ENCODE data around the gene ITGB2.

Gene ITGB2

DNA sequence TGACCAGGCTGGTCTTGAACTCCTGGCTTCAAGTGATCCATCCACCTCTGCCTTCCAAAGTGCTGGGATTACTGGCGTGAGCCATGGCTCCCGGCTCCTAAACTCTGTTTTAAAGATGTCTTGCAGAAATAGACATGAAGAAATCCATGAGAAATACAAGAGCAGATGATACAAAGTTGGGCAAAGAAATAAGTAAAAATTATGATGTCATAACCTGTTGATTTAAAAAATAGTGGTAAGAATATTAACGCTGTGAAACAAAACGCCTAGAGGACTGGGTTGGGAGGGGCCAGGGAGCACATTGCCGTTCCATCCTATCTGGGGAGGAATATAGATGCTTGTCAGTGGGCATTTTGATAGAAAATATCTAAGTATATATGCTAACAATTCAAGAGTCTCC is 1.2 kb upstream of the ITGB2 start:
- H3K4me3 ChIP-seq (ENCODE audit: low read length) = no peak overlapping the region
- DNase-seq (ENCODE audit: low read depth) = no peak
- TF ChIP-seq, protein P1, sequence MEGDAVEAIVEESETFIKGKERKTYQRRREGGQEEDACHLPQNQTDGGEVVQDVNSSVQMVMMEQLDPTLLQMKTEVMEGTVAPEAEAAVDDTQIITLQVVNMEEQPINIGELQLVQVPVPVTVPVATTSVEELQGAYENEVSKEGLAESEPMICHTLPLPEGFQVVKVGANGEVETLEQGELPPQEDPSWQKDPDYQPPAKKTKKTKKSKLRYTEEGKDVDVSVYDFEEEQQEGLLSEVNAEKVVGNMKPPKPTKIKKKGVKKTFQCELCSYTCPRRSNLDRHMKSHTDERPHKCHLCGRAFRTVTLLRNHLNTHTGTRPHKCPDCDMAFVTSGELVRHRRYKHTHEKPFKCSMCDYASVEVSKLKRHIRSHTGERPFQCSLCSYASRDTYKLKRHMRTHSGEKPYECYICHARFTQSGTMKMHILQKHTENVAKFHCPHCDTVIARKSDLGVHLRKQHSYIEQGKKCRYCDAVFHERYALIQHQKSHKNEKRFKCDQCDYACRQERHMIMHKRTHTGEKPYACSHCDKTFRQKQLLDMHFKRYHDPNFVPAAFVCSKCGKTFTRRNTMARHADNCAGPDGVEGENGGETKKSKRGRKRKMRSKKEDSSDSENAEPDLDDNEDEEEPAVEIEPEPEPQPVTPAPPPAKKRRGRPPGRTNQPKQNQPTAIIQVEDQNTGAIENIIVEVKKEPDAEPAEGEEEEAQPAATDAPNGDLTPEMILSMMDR (conservative IDR thresholded peaks at IDR 0.05; ENCODE audit: low read depth, low read length) = no peak

DNA sequence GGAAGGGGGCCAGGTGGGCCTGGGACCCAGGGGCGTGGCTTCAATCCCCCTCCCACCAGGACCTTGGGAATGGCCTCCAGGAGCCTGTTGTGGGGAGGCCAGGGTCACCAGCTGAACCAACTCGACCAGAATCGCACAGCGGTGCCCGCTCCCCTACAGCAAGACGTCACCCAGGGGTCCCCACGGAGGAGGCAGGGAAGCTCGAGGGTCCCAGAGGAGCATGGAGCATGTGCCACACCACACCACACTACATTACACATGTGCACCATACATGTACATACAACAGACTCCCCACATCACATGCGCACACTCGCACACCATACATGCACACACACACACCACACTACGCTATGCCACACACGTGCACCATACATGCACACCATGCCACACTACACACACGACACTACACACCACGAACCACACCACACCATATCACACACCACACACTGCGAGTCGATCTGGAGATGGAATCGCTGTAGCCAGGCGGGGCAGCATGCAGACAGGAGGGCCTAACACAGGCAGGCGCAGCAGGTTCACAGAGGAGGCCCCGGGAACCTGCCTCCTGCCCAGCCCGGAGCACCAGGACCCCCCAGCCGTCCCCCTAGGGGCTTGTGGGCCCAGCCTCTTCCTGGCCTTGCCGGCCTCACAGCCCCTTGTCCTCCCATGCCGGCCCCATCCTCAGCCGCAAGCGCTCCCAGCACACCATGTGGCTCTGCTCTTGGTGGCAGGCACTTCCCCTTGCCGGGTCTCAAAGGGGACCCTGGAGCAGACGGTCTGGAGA is 596 bp downstream of the ITGB2 start:
- H3K4me3 ChIP-seq (ENCODE audit: low read length) = no peak overlapping the region
- TF ChIP-seq, protein P1 (conservative IDR thresholded peaks at IDR 0.05; ENCODE audit: low read depth, low read length) = no peak
- DNase-seq (ENCODE audit: low read depth) = no peak

DNA sequence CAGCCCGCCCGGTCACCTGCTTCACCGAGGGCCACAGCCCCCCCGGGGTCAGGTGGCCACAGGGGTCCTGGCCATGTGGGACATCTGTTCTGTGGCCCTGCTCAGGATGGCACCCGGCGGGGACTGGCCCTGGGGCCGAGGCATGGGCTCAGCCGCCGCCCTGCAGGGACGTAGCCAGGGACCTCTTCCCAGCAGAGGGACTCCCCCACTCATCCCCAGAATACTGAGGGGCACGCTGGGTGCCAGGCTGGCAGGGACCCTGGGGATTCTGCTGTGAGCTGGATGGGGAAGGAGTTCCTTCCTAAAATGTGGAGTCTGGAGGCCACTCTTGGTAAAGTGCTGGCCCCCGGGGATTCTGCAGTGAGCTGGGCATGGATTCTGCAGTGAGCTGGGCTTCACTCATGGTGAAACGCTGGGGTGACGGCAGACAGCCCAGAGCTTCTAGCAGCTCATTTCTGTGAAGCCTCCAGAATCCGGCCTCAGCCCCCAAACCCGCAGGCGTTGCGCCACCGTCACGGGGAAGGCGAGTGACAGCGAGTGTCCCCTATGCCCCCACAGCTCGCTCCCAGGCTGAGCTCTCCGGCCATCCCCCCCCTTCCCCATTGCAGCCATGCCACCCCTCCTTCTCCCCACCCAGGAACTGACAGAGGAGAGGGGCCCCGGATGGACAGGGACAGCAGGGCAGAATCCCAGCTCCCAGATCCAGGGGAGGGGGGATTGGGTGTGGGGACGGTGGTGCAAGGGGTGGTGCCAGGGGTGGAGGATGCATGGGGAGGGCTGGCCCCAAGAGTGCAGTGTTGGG is 1.4 kb downstream of the ITGB2 start:
- H3K4me3 ChIP-seq (ENCODE audit: low read length) = no peak overlapping the region
- DNase-seq (ENCODE audit: low read depth) = no peak
- TF ChIP-seq, protein P1 (conservative IDR thresholded peaks at IDR 0.05; ENCODE audit: low read depth, low read length) = no peak

DNA sequence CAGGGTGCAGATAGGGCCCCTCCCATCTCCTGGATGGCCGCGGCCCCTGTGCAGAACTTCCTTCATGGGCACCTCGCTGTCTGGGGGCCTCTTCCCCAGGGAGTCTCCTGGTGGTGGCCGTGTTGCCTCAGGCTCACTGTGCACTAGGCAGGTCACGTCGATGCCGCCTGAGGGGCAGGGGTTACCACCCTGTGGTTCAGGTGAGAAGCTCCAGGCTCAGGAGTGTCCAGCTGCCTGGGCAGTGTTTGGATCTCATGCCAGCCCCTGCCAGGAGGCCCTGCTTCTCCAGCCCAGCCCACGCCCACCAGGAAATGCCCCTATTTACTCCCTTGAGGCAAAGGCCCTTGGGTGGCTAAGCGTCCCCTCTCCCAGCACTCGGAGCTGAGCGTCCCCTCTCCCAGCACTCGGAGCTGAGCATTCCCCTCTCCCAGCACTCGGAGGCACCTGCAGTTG is 2.1 kb downstream of the ITGB2 start:
- no peak for DNase-seq (ENCODE audit: low read depth)
- TF ChIP-seq, protein P1 (conservative IDR thresholded peaks at IDR 0.05; ENCODE audit: low read depth, low read length) = no peak
- no peak overlapping the region for H3K4me3 ChIP-seq (ENCODE audit: low read length)

DNA sequence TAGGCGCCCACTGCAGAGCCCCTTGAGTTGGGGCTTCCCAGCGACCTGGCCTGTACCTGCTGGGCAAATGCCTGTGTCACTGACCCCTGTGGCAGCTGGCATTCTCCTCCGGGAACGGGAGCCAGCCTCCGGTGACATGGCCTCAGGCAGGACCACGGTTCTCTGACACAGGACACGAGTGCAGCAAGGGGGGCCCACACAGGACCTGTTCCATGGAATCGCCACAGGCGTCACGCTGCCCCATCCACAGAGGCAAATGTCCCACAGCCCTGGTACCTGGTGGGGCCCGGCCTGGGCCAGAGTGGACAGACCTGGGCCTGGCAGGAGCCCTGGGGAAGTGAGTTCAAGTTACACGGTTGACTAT is 2.6 kb downstream of the ITGB2 start:
- TF ChIP-seq, protein P1 (conservative IDR thresholded peaks at IDR 0.05; ENCODE audit: low read depth, low read length) = no peak
- DNase-seq (ENCODE audit: low read depth) = no peak
- no peak overlapping the region for H3K4me3 ChIP-seq (ENCODE audit: low read length)

DNA sequence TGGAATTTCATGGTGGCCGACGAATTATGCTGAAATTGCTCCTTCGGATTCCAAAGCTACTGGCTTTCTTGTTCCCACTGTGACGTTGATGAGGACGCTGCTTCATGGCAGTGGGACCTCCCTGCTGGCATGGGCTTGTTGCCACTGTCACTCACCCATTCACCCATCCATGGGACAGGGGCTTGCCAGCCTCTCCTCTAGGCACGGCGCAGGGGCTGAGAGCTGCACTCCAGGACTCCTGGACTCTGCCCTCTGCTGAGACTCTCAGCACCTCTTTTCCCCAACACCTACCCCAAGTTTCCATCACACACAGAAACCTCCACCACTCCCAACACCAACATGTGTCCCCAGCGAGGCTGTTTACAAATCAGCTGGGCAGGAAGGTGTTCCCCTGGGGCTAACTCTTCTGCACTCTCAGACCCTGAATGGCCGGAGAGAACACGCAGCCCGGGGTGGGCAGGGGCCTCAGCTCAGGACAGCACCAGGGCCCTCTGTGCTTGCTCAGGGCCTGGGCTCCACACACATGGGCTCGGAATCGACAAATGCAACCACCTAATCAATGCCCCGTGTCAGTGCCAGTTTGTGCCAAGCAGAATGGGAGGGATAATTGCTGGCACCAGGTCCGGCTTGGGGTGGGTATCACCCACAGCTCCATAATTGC is 3.1 kb downstream of the ITGB2 start:
- TF ChIP-seq, protein P1 (conservative IDR thresholded peaks at IDR 0.05; ENCODE audit: low read depth, low read length) = no peak
- H3K4me3 ChIP-seq (ENCODE audit: low read length) = no peak overlapping the region
- DNase-seq (ENCODE audit: low read depth) = no peak
